Fibroblast of lung (primary cell): Measurements from ENCODE around the gene IFIT1. TPM values are rescaled to one million over a fixed set of nuclear protein-coding genes. Genes with fewer than 3 reads are reported as not detected.

ENCODE experiments used
- DNase-seq, 2 donors: peaks; one replicate each; pipeline versions ENCODE4 v3.0.0 to v3.0.0-alpha.2; 2010; ENCODE audit warnings: low read depth in 2 of 2
- H2AFZ ChIP-seq: 2 replicates; pipeline ENCODE4 v1.5.1; 2012; ENCODE audit warnings: low read length, control low read depth, inconsistent platforms
- H3K27ac ChIP-seq: 2 replicates; pipeline ENCODE4 v1.5.1; 2011; ENCODE audit warnings: low read length, control low read depth; ENCODE audit not compliant: insufficient read depth
- H3K27me3 ChIP-seq: 2 replicates; pipeline ENCODE4 v1.5.1; 2011; ENCODE audit warnings: mild to moderate bottlenecking, low read length; ENCODE audit not compliant: control insufficient read depth, insufficient read depth
- H3K36me3 ChIP-seq: 2 replicates; pipeline ENCODE4 v1.5.1; 2011; ENCODE audit warnings: low read length; ENCODE audit not compliant: control insufficient read depth, insufficient read depth
- H3K4me1 ChIP-seq: 2 replicates; pipeline ENCODE4 v1.5.1; 2011; ENCODE audit warnings: low read length; ENCODE audit not compliant: control insufficient read depth, insufficient read depth; ENCODE audit errors: extremely low read depth
- H3K4me2 ChIP-seq: 2 replicates; pipeline ENCODE4 v1.5.1; 2011; ENCODE audit warnings: low read length, control low read depth; ENCODE audit not compliant: insufficient read depth; ENCODE audit errors: extremely low read depth
- H3K4me3 ChIP-seq, 4 experiments: fragments of 200-600 bp in 1 of 4; sonication (generic) in 1 of 4; replicated peaks in 1 of 4; 2 replicates each; pipeline ENCODE4 v1.5.1; 2011 to 2016; ENCODE audit warnings: low read length in 4 of 4, low read depth in 3 of 4, mild to moderate bottlenecking in 3 of 4, control low read depth in 2 of 4, inconsistent platforms in 1 of 4, mixed read lengths in 1 of 4; ENCODE audit not compliant: insufficient read depth in 1 of 4; ENCODE audit errors: control extremely low read depth in 1 of 4
- H3K79me2 ChIP-seq: 2 replicates; pipeline ENCODE4 v1.5.1; 2012; ENCODE audit warnings: mild to moderate bottlenecking, low read length, inconsistent platforms; ENCODE audit not compliant: control insufficient read depth, insufficient read depth
- H3K9ac ChIP-seq: 2 replicates; pipeline ENCODE4 v1.5.1; 2011; ENCODE audit warnings: mild to moderate bottlenecking, low read length, control low read depth; ENCODE audit not compliant: insufficient read depth
- H3K9me3 ChIP-seq: 2 replicates; pipeline ENCODE4 v1.5.1; 2012; ENCODE audit warnings: low read depth, low read length; ENCODE audit not compliant: control insufficient read depth, insufficient read depth
- H4K20me1 ChIP-seq: 2 replicates; pipeline ENCODE4 v1.5.1; 2011; ENCODE audit warnings: low read length; ENCODE audit not compliant: control insufficient read depth, insufficient read depth; ENCODE audit errors: extremely low read depth
- CTCF ChIP-seq, 2 donors: IDR thresholded peaks in 1 of 2; conservative IDR thresholded peaks in 1 of 2; 1 replicate in 1 of 2; 2 replicates in 1 of 2; pipeline ENCODE4 v1.5.1; 2011 to 2012; ENCODE audit warnings: low read length in 2 of 2, control low read depth in 1 of 2, inconsistent platforms in 1 of 2, low read depth in 1 of 2, mild to moderate bottlenecking in 1 of 2
- EZH2 ChIP-seq: IDR thresholded peaks from 2 replicates; pipeline ENCODE4 v1.5.1; 2012; ENCODE audit warnings: low read length, control low read depth, mild to moderate bottlenecking; ENCODE audit errors: missing control alignments
- polyA plus RNA-seq, 2 donors: library from polyadenylated mRNA; depleted of rRNA in 1 of 2; stranded (reverse) in 1 of 2; unstranded in 1 of 2; fragments of >200 nt; gene quantifications; 2 replicates each; pipeline ENCODE4 v1.2.1, GENCODE V29; 2011 to 2012; ENCODE audit warnings: missing spikeins in 1 of 2
- total RNA-seq: library from RNA; depleted of rRNA; stranded (reverse); fragments of >200 nt; gene quantifications from 2 replicates; pipeline ENCODE4 v1.2.1, GENCODE V29; 2014

IFIT1 gene
- total and polyA plus RNA-seq, 2 donors (not counting 1 experiment from before 2014, with no cell fraction given), result 25.8 to 71.4 TPM

- Histone ChIP-seq H3K27me3 (no peaks in the 10 kb centered on the region), H3K27ac (no peak overlapping the region), H3K9me3 (no peaks in the 10 kb centered on the region), H3K9ac (no peak overlapping the region), H4K20me1 (no peaks in the 10 kb centered on the region), H3K4me2 (no peak overlapping the region), H2AFZ (no peak overlapping the region), H3K4me3 (no peak overlapping the region), H3K4me1 (peaks cover 4% of the 10 kb centered on the region), H3K79me2 (no peaks in the 10 kb centered on the region), H3K36me3 (no peaks in the 10 kb centered on the region)
- no peak for TF ChIP-seq EZH2
- no peak for DNase-seq
These were observed 13.3 kb upstream of the IFIT1 start for GRCh38 chr10:89379103-89379502.

DNA sequence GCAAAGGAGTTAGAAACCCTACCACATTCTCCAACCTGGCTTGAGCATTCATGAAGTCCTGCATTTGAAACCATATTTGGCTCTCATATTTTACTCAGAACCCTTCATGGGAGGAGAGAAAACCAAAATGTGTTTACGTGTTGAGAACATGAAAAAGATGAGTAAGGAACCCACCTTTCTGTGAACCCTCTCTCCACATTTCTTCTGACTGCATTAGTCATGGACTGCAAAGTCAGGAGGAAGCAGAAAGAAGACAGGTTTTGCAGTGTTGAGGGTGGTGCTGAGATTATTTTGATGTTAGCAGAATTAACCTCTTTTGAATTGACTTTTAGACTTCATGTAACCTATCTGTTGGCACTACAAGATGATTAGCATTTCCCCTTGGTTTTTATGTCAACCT lies 9.7 kb upstream of the IFIT1 start:
- Histone ChIP-seq H3K9ac (no peak overlapping the region), H3K27me3 (no peaks in the 10 kb centered on the region), H3K27ac (no peak overlapping the region), H3K4me2 (no peak overlapping the region), H3K4me3 (no peak overlapping the region), H3K4me1 (no peaks in the 10 kb centered on the region), H3K79me2 (no peaks in the 10 kb centered on the region), H4K20me1 (no peaks in the 10 kb centered on the region), H3K9me3 (no peaks in the 10 kb centered on the region), H3K36me3 (no peaks in the 10 kb centered on the region), H2AFZ (no peak overlapping the region)
- no peak for TF ChIP-seq EZH2
- TF ChIP-seq CTCF (conservative IDR thresholded peaks at IDR 0.05 in 1 of 2, IDR thresholded peaks at IDR 0.05 in 1 of 2; ENCODE audit: low read depth in 1 of 2, low read length in 2 of 2), result no peak
- no peak for DNase-seq

GRCh38 chr10:89384474-89385340 lies 7.7 kb upstream of the IFIT1 start:
- no peaks in the 10 kb centered on the region for H3K27me3 ChIP-seq
- no peaks in the 10 kb centered on the region for H3K36me3 ChIP-seq
- no peak for DNase-seq
- no peak overlapping the region for H3K27ac ChIP-seq
- H4K20me1 ChIP-seq, result no peaks in the 10 kb centered on the region
- no peak overlapping the region for H2AFZ ChIP-seq
- H3K9me3 ChIP-seq, result no peaks in the 10 kb centered on the region
- no peak overlapping the region for H3K4me3 ChIP-seq
- no peak overlapping the region for H3K4me2 ChIP-seq
- TF ChIP-seq CTCF (conservative IDR thresholded peaks at IDR 0.05 in 1 of 2, IDR thresholded peaks at IDR 0.05 in 1 of 2; ENCODE audit: low read depth in 1 of 2, low read length in 2 of 2), result no peak
- no peak for TF ChIP-seq EZH2
- H3K4me1 ChIP-seq, result no peaks in the 10 kb centered on the region
- H3K9ac ChIP-seq, result no peak overlapping the region
- H3K79me2 ChIP-seq, result no peaks in the 10 kb centered on the region
